Astrocyte (in vitro differentiated cells and primary cell): Measurements from ENCODE around the gene RSAD1.

Source experiments
- EZH2 ChIP-seq: IDR thresholded peaks from 2 replicates; pipeline ENCODE4 v1.6.1; 2012; ENCODE audit warnings: mild to moderate bottlenecking, low read length, inconsistent platforms; ENCODE audit not compliant: insufficient read depth
- TF ChIP-seq, protein P1 (sequence below): IDR thresholded peaks from 2 replicates; pipeline ENCODE4 v1.5.1; 2011; ENCODE audit warnings: low read depth, mild to moderate bottlenecking, inconsistent platforms, low read length, moderate library complexity; ENCODE audit not compliant: insufficient read depth

DNA sequence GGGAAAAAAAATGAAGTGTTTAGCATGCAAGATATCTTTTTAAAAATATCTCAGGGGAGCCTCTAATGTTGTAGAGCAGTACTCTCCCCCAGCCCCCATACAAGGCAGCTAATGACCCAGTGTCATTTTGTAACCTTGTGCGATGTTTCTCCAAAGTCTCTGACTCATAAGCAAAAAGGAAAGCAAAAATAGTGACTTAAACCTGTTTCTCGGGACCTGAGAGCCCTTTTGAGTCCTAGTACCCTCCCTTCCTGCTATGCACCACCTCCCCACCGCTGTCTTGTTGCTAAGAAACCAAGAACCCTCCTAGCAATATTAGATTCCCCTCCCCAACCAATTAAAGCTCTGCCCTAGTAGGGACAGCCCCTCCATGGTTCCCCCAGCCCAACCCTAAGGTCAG, 32.4 kb downstream of the RSAD1 start:
- TF ChIP-seq, protein P1, sequence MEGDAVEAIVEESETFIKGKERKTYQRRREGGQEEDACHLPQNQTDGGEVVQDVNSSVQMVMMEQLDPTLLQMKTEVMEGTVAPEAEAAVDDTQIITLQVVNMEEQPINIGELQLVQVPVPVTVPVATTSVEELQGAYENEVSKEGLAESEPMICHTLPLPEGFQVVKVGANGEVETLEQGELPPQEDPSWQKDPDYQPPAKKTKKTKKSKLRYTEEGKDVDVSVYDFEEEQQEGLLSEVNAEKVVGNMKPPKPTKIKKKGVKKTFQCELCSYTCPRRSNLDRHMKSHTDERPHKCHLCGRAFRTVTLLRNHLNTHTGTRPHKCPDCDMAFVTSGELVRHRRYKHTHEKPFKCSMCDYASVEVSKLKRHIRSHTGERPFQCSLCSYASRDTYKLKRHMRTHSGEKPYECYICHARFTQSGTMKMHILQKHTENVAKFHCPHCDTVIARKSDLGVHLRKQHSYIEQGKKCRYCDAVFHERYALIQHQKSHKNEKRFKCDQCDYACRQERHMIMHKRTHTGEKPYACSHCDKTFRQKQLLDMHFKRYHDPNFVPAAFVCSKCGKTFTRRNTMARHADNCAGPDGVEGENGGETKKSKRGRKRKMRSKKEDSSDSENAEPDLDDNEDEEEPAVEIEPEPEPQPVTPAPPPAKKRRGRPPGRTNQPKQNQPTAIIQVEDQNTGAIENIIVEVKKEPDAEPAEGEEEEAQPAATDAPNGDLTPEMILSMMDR: no peak
- no peak for TF ChIP-seq EZH2
